ENCODE data around the gene AOAH.

The AOAH gene

GRCh38 chr7:36626111-36626510, 98.2 kb downstream of the AOAH start:
- DNase-seq = no peak

- DNase-seq = no peak
Measured at GRCh38 chr7:36625247-36625646, 99.0 kb downstream of the AOAH start.

GRCh38 chr7:36623247-36623646, 101.0 kb downstream of the AOAH start:
- DNase-seq = no peak

- DNase-seq = no peak
Measured at GRCh38 chr7:36621396-36621795, 102.9 kb downstream of the AOAH start.

GRCh38 chr7:36620166-36620708, 104.1 kb downstream of the AOAH start:
- no peak for DNase-seq

- DNase-seq = no peak
Measured at GRCh38 chr7:36617408-36617807, 106.9 kb downstream of the AOAH start.

GRCh38 chr7:36615852-36616540, 108.3 kb downstream of the AOAH start:
- DNase-seq = no peak

GRCh38 chr7:36614959-36615358, 109.3 kb downstream of the AOAH start:
- DNase-seq = no peak

GRCh38 chr7:36613031-36613614, 111.2 kb downstream of the AOAH start:
- DNase-seq = no peak

GRCh38 chr7:36611703-36612102, 112.6 kb downstream of the AOAH start:
- no peak for DNase-seq

- DNase-seq = no peak
Measured at GRCh38 chr7:36607721-36608095, 116.6 kb downstream of the AOAH start.

- DNase-seq = no peak
Measured at GRCh38 chr7:36606976-36607720, 117.1 kb downstream of the AOAH start.

GRCh38 chr7:36606153-36606975, 117.9 kb downstream of the AOAH start:
- no peak for DNase-seq

GRCh38 chr7:36605261-36606051, 118.8 kb downstream of the AOAH start:
- no peak for DNase-seq

- no peak for DNase-seq
Measured at GRCh38 chr7:36604806-36605205, 119.5 kb downstream of the AOAH start.

- DNase-seq = no peak
Measured at GRCh38 chr7:36602934-36603887, 121.1 kb downstream of the AOAH start.

GRCh38 chr7:36602511-36602910, 121.8 kb downstream of the AOAH start:
- DNase-seq = no peak

- no peak for DNase-seq
Measured at GRCh38 chr7:36601601-36602000, 122.7 kb downstream of the AOAH start.

GRCh38 chr7:36600869-36601530, 123.3 kb downstream of the AOAH start:
- DNase-seq = no peak

- no peak for DNase-seq
Measured at GRCh38 chr7:36600314-36600682, 124.0 kb downstream of the AOAH start.

Measured in GDM1 (cell line).